GM12878 (cell line): Measurements from ENCODE around the gene EGR1. TPM values are rescaled to one million over a fixed set of nuclear protein-coding genes. Genes with fewer than 3 reads are reported as not detected.

Source experiments
- ATAC-seq: fragments of 200-7000 bp; cut with Tn5 transposase; 3 replicates; pipeline ENCODE4 v1.9.1; 2020; ENCODE audit warnings: mild to moderate bottlenecking, moderate library complexity
- BruUV-seq: library from RNA; stranded (reverse); fragments of 400-500 nt; replicated peaks from 2 replicates; lab custom pipeline; 2021; lab: Mats Ljungman, UMichigan
- CTCF ChIA-PET: fragments of 300-600 bp; sonication (Branson Sonifier 250); formaldehyde crosslinking; extraction: SDS; loops from one replicate; lab custom pipeline; 2021; ENCODE audit warnings: inconsistent platforms; lab: Yijun Ruan, JAX
- POLR2A ChIA-PET: fragments of 350-600 bp; formaldehyde crosslinking; extraction: SDS; loops from one replicate; lab custom pipeline; 2021; ENCODE audit warnings: inconsistent platforms; lab: Charles Lee
- RAD21 ChIA-PET: fragments of 300-600 bp; sonication (Branson Sonifier 250); formaldehyde crosslinking; loops from one replicate; lab custom pipeline; 2023; ENCODE audit warnings: antibody characterized with exemption; ENCODE audit not compliant: unreplicated experiment; lab: Charles Lee
- SMC1A ChIA-PET: fragments of 300-600 bp; sonication (Branson Sonifier 250); formaldehyde crosslinking; loops from one replicate; lab custom pipeline; 2023; ENCODE audit not compliant: unreplicated experiment, uncharacterized antibody; lab: Charles Lee
- DNase-seq: peaks from one replicate; pipeline ENCODE4 v3.0.0-alpha.2; 2011; ENCODE audit warnings: low read depth, low spot score
- FAIRE-seq: peaks from 3 replicates; lab custom pipeline; 2011; peaks lifted over from hg19 to GRCh38; lab: Jason Lieb, UNC
- H2AFZ ChIP-seq: 2 replicates; pipeline ENCODE4 v1.6.0; 2011; ENCODE audit warnings: low read depth, low read length, control low read depth; ENCODE audit not compliant: control insufficient read depth
- H3K27ac ChIP-seq: 2 replicates; pipeline ENCODE4 v1.5.1; 2011; ENCODE audit warnings: control low read depth; ENCODE audit not compliant: control insufficient read depth, insufficient read depth
- H3K27me3 ChIP-seq, 2 experiments: replicated peaks in 1 of 2; 2 replicates each; pipeline versions ENCODE4 v1.6.0 to v1.6.1; 2011; ENCODE audit warnings: low read length in 1 of 2; ENCODE audit not compliant: control insufficient read depth in 2 of 2, insufficient read depth in 2 of 2
- H3K36me3 ChIP-seq, 2 experiments: 2 replicates each; pipeline ENCODE4 v1.5.1; 2011; ENCODE audit warnings: low read length in 1 of 2; ENCODE audit not compliant: control insufficient read depth in 2 of 2, insufficient read depth in 2 of 2
- H3K4me1 ChIP-seq: 2 replicates; pipeline ENCODE4 v1.6.1; 2011; ENCODE audit warnings: mild to moderate bottlenecking, low read length, moderate library complexity, mixed read lengths; ENCODE audit not compliant: control insufficient read depth, insufficient read depth
- H3K4me2 ChIP-seq: 2 replicates; pipeline ENCODE4 v1.6.0; 2011; ENCODE audit warnings: control low read depth; ENCODE audit not compliant: control insufficient read depth, insufficient read depth
- H3K4me3 ChIP-seq: fragments of 200-600 bp; sonication (generic); 2 replicates; pipeline ENCODE4 v1.5.1; 2016
- H3K79me2 ChIP-seq: 2 replicates; pipeline ENCODE4 v1.6.0; 2011; ENCODE audit warnings: low read length; ENCODE audit not compliant: control insufficient read depth, insufficient read depth
- H3K9ac ChIP-seq: 2 replicates; pipeline ENCODE4 v1.8.0; 2011; ENCODE audit warnings: low read length, control low read depth, mixed read lengths; ENCODE audit not compliant: control insufficient read depth, insufficient read depth
- H3K9me3 ChIP-seq: replicated peaks from 3 replicates; pipeline ENCODE4 v1.5.1; 2011; ENCODE audit warnings: mild to moderate bottlenecking, low read length; ENCODE audit not compliant: control insufficient read depth, insufficient read depth
- H4K20me1 ChIP-seq: 2 replicates; pipeline ENCODE4 v1.6.0; 2011; ENCODE audit not compliant: control insufficient read depth, insufficient read depth
- CREB1 ChIP-seq: IDR thresholded peaks from 2 replicates; pipeline ENCODE4 v1.6.1; 2012; ENCODE audit warnings: low read depth, mild to moderate bottlenecking, inconsistent platforms
- CREM ChIP-seq: IDR thresholded peaks from 2 replicates; pipeline ENCODE4 v1.6.1; 2014; ENCODE audit warnings: antibody characterized with exemption, low read depth
- FOXK2 ChIP-seq: fragments of 450-650 bp; IDR thresholded peaks from 2 replicates; pipeline ENCODE4 v1.6.1; 2017; ENCODE audit warnings: mild to moderate bottlenecking, moderate library complexity
- KLF5 ChIP-seq: fragments of 450-650 bp; IDR thresholded peaks from 2 replicates; pipeline ENCODE4 v1.6.1; 2014; ENCODE audit warnings: mild to moderate bottlenecking; ENCODE audit not compliant: partially characterized antibody
- LARP7 ChIP-seq: fragments of 450-650 bp; IDR thresholded peaks from 2 replicates; pipeline ENCODE4 v1.6.1; 2017; ENCODE audit warnings: mild to moderate bottlenecking
- NFXL1 ChIP-seq: fragments of 450-650 bp; IDR thresholded peaks from 2 replicates; pipeline ENCODE4 v1.6.1; 2017; ENCODE audit warnings: antibody characterized with exemption, mild to moderate bottlenecking, borderline replicate concordance
- NFYB ChIP-seq: IDR thresholded peaks from 2 replicates; pipeline ENCODE4 v1.6.1; 2011; ENCODE audit warnings: low read depth, mild to moderate bottlenecking, low read length, improper control_type of control experiment, moderate library complexity; ENCODE audit not compliant: insufficient read depth
- NKRF ChIP-seq: fragments of 450-650 bp; conservative IDR thresholded peaks from 2 replicates; pipeline ENCODE4 v1.6.1; 2017; ENCODE audit warnings: mild to moderate bottlenecking, moderate library complexity
- NR2C2 ChIP-seq: IDR thresholded peaks from 2 replicates; pipeline ENCODE4 v1.6.1; 2011; ENCODE audit warnings: borderline replicate concordance, low read depth; ENCODE audit not compliant: control insufficient read depth, insufficient read length
- RBBP5 ChIP-seq: fragments of 200-600 bp; sonication (generic); conservative IDR thresholded peaks from 2 replicates; pipeline ENCODE4 v1.6.1; 2016
- SRF ChIP-seq, 2 experiments: IDR thresholded peaks; 2 replicates each; pipeline ENCODE4 v1.6.1; 2011; ENCODE audit warnings: low read depth in 2 of 2, low read length in 2 of 2, mild to moderate bottlenecking in 1 of 2, moderate library complexity in 1 of 2
- STAT1 ChIP-seq: fragments of 450-650 bp; conservative IDR thresholded peaks from 2 replicates; pipeline ENCODE4 v1.6.1; 2014; ENCODE audit warnings: antibody characterized with exemption, mild to moderate bottlenecking
- TAF1 ChIP-seq: IDR thresholded peaks from 2 replicates; pipeline ENCODE4 v1.6.1; 2011; ENCODE audit warnings: mild to moderate bottlenecking, low read depth, low read length, borderline replicate concordance
- ZBTB11 ChIP-seq: fragments of 450-650 bp; formaldehyde crosslinking; IDR thresholded peaks from 2 replicates; pipeline ENCODE4 v1.5.0; 2022; ENCODE audit warnings: mild to moderate bottlenecking, missing genetic modification characterization
- ZNF217 ChIP-seq: fragments of 450-650 bp; IDR thresholded peaks from 2 replicates; pipeline ENCODE4 v1.6.1; 2017; ENCODE audit warnings: antibody characterized with exemption, mild to moderate bottlenecking
- WGBS: methylation state at CpG from one replicate; pipeline ENCODE4 v1.1.6; 2016; ENCODE audit warnings: low lambda C conversion rate; ENCODE audit not compliant: insufficient replicate concordance, insufficient coverage; ENCODE audit errors: missing lambda C conversion rate; 5-methylcytosine and 5-hydroxymethylcytosine counted together
- in situ Hi-C: fragments of 300-500 bp; cut with MboI; formaldehyde crosslinking; loops from 9 replicates; pipeline ENCODE4 v1.14.3; 2018; ENCODE audit warnings: mixed read lengths
- intact Hi-C: fragments of 100-400 bp; cut with micrococcal nuclease; formaldehyde crosslinking; loops from one replicate; pipeline ENCODE4 v1.14.2; 2022; ENCODE audit not compliant: unreplicated experiment
- polyA plus RNA-seq, 11 experiments: library from polyadenylated mRNA; depleted of rRNA in 4 of 11; unstranded in 6 of 11; stranded (reverse) in 5 of 11; fragments of >200 nt; fragmentation: Nextera tagmentation in 4 of 11; fragmentation: Illumina TruSeq in 1 of 11; extraction: Ambion mirVana in 4 of 11; extraction: Trizol in 1 of 11; gene quantifications; 1 replicate in 1 of 11; 2 replicates in 10 of 11; pipeline versions ENCODE4 v1.2.1 to v1.2.3, GENCODE V29; 2011 to 2016; ENCODE audit warnings: inconsistent platforms in 2 of 11, missing spikeins in 2 of 11, low read depth in 1 of 11
- total RNA-seq, 4 experiments: library from RNA; depleted of rRNA in 3 of 4; stranded (reverse); fragments of >200 nt in 3 of 4; fragmentation: Illumina TruSeq in 1 of 4; extraction: Trizol in 1 of 4; gene quantifications; 2 replicates each; pipeline versions ENCODE4 v1.2.1 to v1.2.3, GENCODE V29; 2013 to 2021

Gene EGR1
- total and polyA plus RNA-seq, 10 of the 15 experiments (the other 5 are each of a cell fraction or from before 2014, with no cell fraction given) = 0.89 to 7.3 (median 2.5) TPM

- intact Hi-C loops = no loop called here
- H3K36me3 ChIP-seq = peaks cover 12 to 27% of the 10 kb centered on the region in 2 experiments; a peak in 3 of 4 replicates
- no peaks in the 10 kb centered on the region for H3K9me3 ChIP-seq
- FAIRE-seq (no peak), ATAC-seq (no peak), DNase-seq (no peak)
- TF ChIP-seq ZBTB11 (CRISPR knock-in tag) (no peak), SRF (IDR thresholded peaks at IDR 0.05; ENCODE audit: low read depth in 2 of 2, low read length in 2 of 2) (no peak), NFXL1 (no peak), NKRF (no peak), LARP7 (no peak), CREB1 (no peak), FOXK2 (no peak), NR2C2 (no peak), TAF1 (no peak), CREM (no peak), NFYB (no peak), RBBP5 (no peak), KLF5 (no peak), ZNF217 (no peak), STAT1 (no peak)
- no peak overlapping the region for H3K27ac ChIP-seq
- no peak overlapping the region for H3K4me3 ChIP-seq
- no peaks in the 10 kb centered on the region for H3K27me3 ChIP-seq
- no peak overlapping the region for H2AFZ ChIP-seq
- H3K9ac ChIP-seq = no peak overlapping the region
- no peaks in the 10 kb centered on the region for H4K20me1 ChIP-seq
- in situ Hi-C loops = loop anchor here (25.0 kb wide), 1 partner anchor 330 kb away; the partner anchor contains the start of genes BRD8 and KIF20A
- 82% methylated on average over 4 of the region's 4 CpGs for WGBS
- H3K4me1 ChIP-seq = no peaks in the 10 kb centered on the region
- RAD21 ChIA-PET = no interaction called here
- POLR2A ChIA-PET = no interaction called here
- H3K4me2 ChIP-seq = no peak overlapping the region
- CTCF ChIA-PET = interaction anchor here (0.7 kb wide), 1 partner anchor 26 kb away, joined by 4 read pairs; the partner anchor contains the start of gene ETF1
- no TSS peak for BruUV-seq
- peaks cover 20% of the 10 kb centered on the region for H3K79me2 ChIP-seq
- SMC1A ChIA-PET = interaction anchor here (1.0 kb wide), 1 partner anchor 10 kb away, joined by 5 read pairs; no protein-coding TSS in a partner anchor
These were observed 52.2 kb downstream of the EGR1 start for GRCh38 chr5:138517437-138517836.
